B cell (primary cell): ENCODE measurements around the gene GMCL1. TPM values are rescaled to one million over a fixed set of nuclear protein-coding genes. Genes with fewer than 3 reads are reported as not detected.

Experiments used
- ATAC-seq: fragments of 200-7000 bp; cut with Tn5 transposase; one replicate; pipeline ENCODE4 v1.10.0; 2021; ENCODE audit warnings: low read depth, mild to moderate bottlenecking, moderate number of reproducible peaks, moderate library complexity
- CTCF ChIA-PET: fragments of 350-600 bp; sonication (Branson Sonifier 250); formaldehyde crosslinking; loops from one replicate; lab custom pipeline; 2021; ENCODE audit warnings: antibody characterized with exemption, inconsistent platforms; lab: Charles Lee
- POLR2A ChIA-PET: fragments of 350-600 bp; sonication (Branson Sonifier 250); formaldehyde crosslinking; loops from one replicate; lab custom pipeline; 2021; ENCODE audit warnings: antibody characterized with exemption; lab: Charles Lee
- DNase-seq: peaks from one replicate; pipeline ENCODE4 v3.0.0; 2013
- H2AFZ ChIP-seq: 2 replicates; pipeline ENCODE4 v1.6.1; 2012; ENCODE audit warnings: mild to moderate bottlenecking, low read depth, low read length; ENCODE audit not compliant: insufficient read depth, poor library complexity, severe bottlenecking
- H3K27ac ChIP-seq, 2 donors: 1 replicate in 1 of 2; 2 replicates in 1 of 2; pipeline ENCODE4 v1.5.1; 2012 to 2013; ENCODE audit warnings: low read length in 2 of 2, mild to moderate bottlenecking in 2 of 2, moderate library complexity in 1 of 2
- H3K27me3 ChIP-seq, 4 experiments: fragments of 200-600 bp in 1 of 4; sonication (generic) in 1 of 4; replicated peaks in 1 of 4; 1 replicate in 2 of 4; 2 replicates in 2 of 4; pipeline versions ENCODE4 v1.6.1 to v1.7.0; 2013 to 2016; ENCODE audit warnings: low read length in 3 of 4, mild to moderate bottlenecking in 2 of 4, mixed read lengths in 1 of 4, moderate library complexity in 1 of 4; ENCODE audit not compliant: insufficient read depth in 4 of 4, control insufficient read depth in 3 of 4; ENCODE audit errors: control extremely low read depth in 1 of 4
- H3K36me3 ChIP-seq, 2 experiments: replicated peaks in 1 of 2; 1 replicate in 1 of 2; 2 replicates in 1 of 2; pipeline versions ENCODE4 v1.6.1 to v1.7.1; 2013; ENCODE audit warnings: low read length in 1 of 2; ENCODE audit not compliant: insufficient read depth in 2 of 2, control insufficient read depth in 1 of 2; ENCODE audit errors: control extremely low read depth in 1 of 2, extremely low read depth in 1 of 2
- H3K4me1 ChIP-seq, 2 donors: fragments of 200-600 bp in 1 of 2; sonication (generic) in 1 of 2; 1 replicate in 1 of 2; 2 replicates in 1 of 2; pipeline versions ENCODE4 v1.5.1 to v1.6.1; 2013 to 2017; ENCODE audit warnings: low read length in 2 of 2; ENCODE audit not compliant: control insufficient read depth in 2 of 2, insufficient read depth in 2 of 2
- H3K4me2 ChIP-seq: replicated peaks from 2 replicates; pipeline ENCODE3; 2012; ENCODE audit warnings: mild to moderate bottlenecking, low read depth, low read length; ENCODE audit not compliant: poor library complexity, severe bottlenecking
- H3K4me3 ChIP-seq, 5 experiments: fragments of 200-600 bp in 1 of 5; sonication (generic) in 1 of 5; 1 replicate in 3 of 5; 2 replicates in 2 of 5; pipeline versions ENCODE4 v1.5.1 to v1.7.0; 2011 to 2016; ENCODE audit warnings: low read length in 4 of 5, mild to moderate bottlenecking in 4 of 5, low read depth in 2 of 5, control low read depth in 1 of 5, moderate library complexity in 1 of 5; ENCODE audit not compliant: insufficient read depth in 1 of 5; ENCODE audit errors: control extremely low read depth in 1 of 5, extremely low read depth in 1 of 5
- H3K79me2 ChIP-seq: fragments of 200-600 bp; sonication (generic); one replicate; pipeline ENCODE4 v1.6.0; 2016; ENCODE audit warnings: low read length; ENCODE audit not compliant: control insufficient read depth, insufficient read depth
- H3K9ac ChIP-seq: fragments of 200-600 bp; sonication (generic); 2 replicates; pipeline ENCODE4 v1.6.1; 2017; ENCODE audit warnings: mild to moderate bottlenecking, low read length, moderate library complexity
- H3K9me3 ChIP-seq, 3 donors: one replicate each; pipeline versions ENCODE4 v1.6.1 to v1.7.1; 2013; ENCODE audit warnings: low read length in 2 of 3; ENCODE audit not compliant: control insufficient read depth in 2 of 3, insufficient read depth in 1 of 3; ENCODE audit errors: control extremely low read depth in 1 of 3
- H4K20me1 ChIP-seq: 2 replicates; pipeline ENCODE4 v1.6.0; 2012; ENCODE audit warnings: mild to moderate bottlenecking, low read length; ENCODE audit not compliant: insufficient read depth, control insufficient read depth, poor library complexity, severe bottlenecking
- H3K27ac Mint-ChIP-seq: one replicate; pipeline ENCODE4 v1.8.0; 2021; ENCODE audit warnings: mixed read lengths
- H3K27me3 Mint-ChIP-seq: one replicate; pipeline ENCODE4 v1.8.0; 2021; ENCODE audit warnings: mixed read lengths
- H3K4me1 Mint-ChIP-seq: one replicate; pipeline ENCODE4 v1.8.0; 2021; ENCODE audit warnings: mixed read lengths
- H3K4me3 Mint-ChIP-seq: one replicate; pipeline ENCODE4 v1.8.0; 2021; ENCODE audit warnings: mixed read lengths
- H3K9me3 Mint-ChIP-seq: one replicate; pipeline ENCODE4 v1.8.0; 2022; ENCODE audit warnings: mixed read lengths; ENCODE audit not compliant: insufficient read depth
- EZH2 ChIP-seq: IDR thresholded peaks from 2 replicates; pipeline ENCODE4 v1.6.1; 2012; ENCODE audit warnings: borderline replicate concordance, low read depth, mild to moderate bottlenecking, moderate library complexity, low read length; ENCODE audit not compliant: insufficient read depth, poor library complexity, severe bottlenecking
- WGBS: methylation state at CpG from one replicate; pipeline ENCODE4 v1.1.5; 2013; ENCODE audit warnings: missing lambda C conversion rate; ENCODE audit not compliant: insufficient coverage; 5-methylcytosine and 5-hydroxymethylcytosine counted together
- intact Hi-C: fragments of 100-400 bp; cut with micrococcal nuclease; formaldehyde crosslinking; loops from one replicate; pipeline ENCODE4 v1.10.0; 2022
- polyA plus RNA-seq: library from polyadenylated mRNA; depleted of rRNA; stranded (reverse); fragments of >200 nt; gene quantifications from 2 replicates; pipeline ENCODE4 v1.2.3, GENCODE V29; 2012
- total RNA-seq, 2 donors: library from RNA; stranded (reverse); fragments of 120-200 nt in 1 of 2; gene quantifications; 1 replicate in 1 of 2; 2 replicates in 1 of 2; pipeline versions ENCODE4 v1.2.3 to v1.2.4, GENCODE V29; 2013 to 2022
- TF ChIP-seq, protein P1 (sequence below): fragments of 200-600 bp; IDR thresholded peaks from one replicate; pipeline ENCODE4 v1.8.0; 2022; ENCODE audit warnings: antibody characterized with exemption, mild to moderate bottlenecking

GMCL1 gene
- total and polyA plus RNA-seq, 2 donors (not counting 1 experiment from before 2014, with no cell fraction given) = 6.0 to 26.3 TPM

DNA sequence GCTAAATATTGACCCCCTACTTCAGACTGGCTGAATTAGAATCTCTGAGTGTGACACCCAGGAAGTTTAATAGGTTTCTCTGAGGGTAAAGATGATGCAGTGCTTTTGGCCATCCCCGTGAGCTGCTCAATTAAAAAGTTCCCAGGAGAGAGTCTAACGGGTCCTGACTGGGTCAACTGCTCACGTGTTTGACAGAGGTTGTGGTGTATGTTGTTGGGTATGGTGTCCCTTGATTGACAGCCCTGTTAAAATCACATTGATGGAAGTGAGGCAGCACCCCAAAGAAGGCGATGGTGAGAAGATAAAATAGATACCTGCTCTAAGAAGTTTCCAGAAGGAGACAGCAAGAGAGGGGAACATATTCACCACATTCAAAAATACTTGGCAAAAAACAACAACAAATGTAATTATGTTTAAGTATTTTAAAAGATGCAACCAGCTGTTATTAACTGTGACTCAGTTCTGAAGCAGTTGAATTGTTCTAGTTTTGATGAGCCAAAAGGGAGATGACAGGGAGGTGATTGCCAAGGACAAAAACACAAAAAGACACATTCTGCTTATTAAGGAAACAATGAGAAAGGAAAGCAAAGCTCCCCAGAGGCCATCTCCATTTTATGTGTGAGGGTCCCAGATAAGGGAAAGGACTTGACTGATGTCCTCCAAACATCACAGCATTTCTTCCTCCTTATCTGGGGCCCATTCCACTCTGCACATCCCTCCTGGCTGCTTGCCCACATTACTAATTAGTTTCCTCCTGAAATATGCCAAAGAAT is 11.5 kb upstream of the GMCL1 start:
- DNase-seq (no peak), ATAC-seq (no peak)
- no peak overlapping the region for H3K4me3 ChIP-seq
- H3K27me3 ChIP-seq = no peaks in the 10 kb centered on the region
- H3K79me2 ChIP-seq = no peaks in the 10 kb centered on the region
- H3K27ac ChIP-seq = no peak overlapping the region
- WGBS = 94% methylated on average over 3 of the region's 4 CpGs
- intact Hi-C loops = loop anchor here (1.0 to 10.0 kb wide), 6 partner anchors 15 to 383 kb away; partner anchors contain the start of gene NFU1
- no peak overlapping the region for H3K4me3 Mint-ChIP-seq
- no peak overlapping the region for H3K4me2 ChIP-seq
- ChIA-PET CTCF (interaction anchor here (0.5 to 11.9 kb wide), 17 partner anchors 9 to 1808 kb away, joined by 3 to 440 read pairs (median 10); partner anchors contain the start of genes ANXA4 and GMCL1), POLR2A (no interaction called here)
- no peaks in the 10 kb centered on the region for H3K9me3 ChIP-seq
- peaks cover 1 to 12% of the 10 kb centered on the region in 2 experiments for H3K36me3 ChIP-seq
- no peaks in the 10 kb centered on the region for H3K27me3 Mint-ChIP-seq
- H3K9me3 Mint-ChIP-seq = no peaks in the 10 kb centered on the region
- peaks cover 0 to 6% of the 10 kb centered on the region in 2 donors for H3K4me1 ChIP-seq
- H3K9ac ChIP-seq = no peak overlapping the region
- TF ChIP-seq, protein P1, sequence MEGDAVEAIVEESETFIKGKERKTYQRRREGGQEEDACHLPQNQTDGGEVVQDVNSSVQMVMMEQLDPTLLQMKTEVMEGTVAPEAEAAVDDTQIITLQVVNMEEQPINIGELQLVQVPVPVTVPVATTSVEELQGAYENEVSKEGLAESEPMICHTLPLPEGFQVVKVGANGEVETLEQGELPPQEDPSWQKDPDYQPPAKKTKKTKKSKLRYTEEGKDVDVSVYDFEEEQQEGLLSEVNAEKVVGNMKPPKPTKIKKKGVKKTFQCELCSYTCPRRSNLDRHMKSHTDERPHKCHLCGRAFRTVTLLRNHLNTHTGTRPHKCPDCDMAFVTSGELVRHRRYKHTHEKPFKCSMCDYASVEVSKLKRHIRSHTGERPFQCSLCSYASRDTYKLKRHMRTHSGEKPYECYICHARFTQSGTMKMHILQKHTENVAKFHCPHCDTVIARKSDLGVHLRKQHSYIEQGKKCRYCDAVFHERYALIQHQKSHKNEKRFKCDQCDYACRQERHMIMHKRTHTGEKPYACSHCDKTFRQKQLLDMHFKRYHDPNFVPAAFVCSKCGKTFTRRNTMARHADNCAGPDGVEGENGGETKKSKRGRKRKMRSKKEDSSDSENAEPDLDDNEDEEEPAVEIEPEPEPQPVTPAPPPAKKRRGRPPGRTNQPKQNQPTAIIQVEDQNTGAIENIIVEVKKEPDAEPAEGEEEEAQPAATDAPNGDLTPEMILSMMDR = no peak
- no peak for TF ChIP-seq EZH2
- no peak overlapping the region for H3K27ac Mint-ChIP-seq
- H2AFZ ChIP-seq = no peak overlapping the region
- peaks cover 3% of the 10 kb centered on the region for H3K4me1 Mint-ChIP-seq
- no peaks in the 10 kb centered on the region for H4K20me1 ChIP-seq
